Progenitor cell of endocrine pancreas (in vitro differentiated cells): ENCODE data around the gene TMEM243. TPM values are rescaled to one million over a fixed set of nuclear protein-coding genes. Genes with fewer than 3 reads are reported as not detected.
A peak's percentile ranks its signal among the peaks of the same experiment; 100 is the strongest.
"Not testable (repeated sequence)": the region's sequence is repeated elsewhere in the genome, so short reads cannot be mapped to it uniquely, and the experiment has no call there.

ENCODE experiments used
- DNase-seq: peaks from one replicate; pipeline ENCODE4 v3.0.0; 2021; ENCODE audit warnings: low spot score; ENCODE audit not compliant: unreplicated experiment
- H3K27ac Mint-ChIP-seq: 2 replicates; pipeline ENCODE4 v1.8.0; 2021; ENCODE audit warnings: mild to moderate bottlenecking, moderate library complexity, mixed read lengths
- H3K27me3 Mint-ChIP-seq: 2 replicates; pipeline ENCODE4 v1.8.0; 2021; ENCODE audit warnings: mixed read lengths
- H3K36me3 Mint-ChIP-seq: 2 replicates; pipeline ENCODE4 v1.8.0; 2022; ENCODE audit warnings: mixed read lengths; ENCODE audit not compliant: insufficient read depth
- H3K4me1 Mint-ChIP-seq: 2 replicates; pipeline ENCODE4 v1.8.0; 2021; ENCODE audit warnings: low read depth, mixed read lengths
- H3K4me3 Mint-ChIP-seq: 2 replicates; pipeline ENCODE4 v1.8.0; 2021; ENCODE audit warnings: low read depth, mild to moderate bottlenecking, moderate library complexity, mixed read lengths
- H3K9me3 Mint-ChIP-seq: 2 replicates; pipeline ENCODE4 v1.8.0; 2021; ENCODE audit warnings: low read depth, mixed read lengths
- CTCF ChIP-seq: fragments of 200-600 bp; sonication (generic); IDR thresholded peaks from one replicate; pipeline ENCODE4 v1.5.0; 2021; ENCODE audit warnings: antibody characterized with exemption, mild to moderate bottlenecking; ENCODE audit not compliant: unreplicated experiment
- total RNA-seq: library from RNA; stranded (reverse); gene quantifications from 2 replicates; pipeline ENCODE4 v1.2.1, GENCODE V29; 2021

TMEM243 gene
- total RNA-seq, 1 donor from 2014 or later: 16.6 TPM

- no peak for TF ChIP-seq CTCF
- H3K4me3 Mint-ChIP-seq: no peak overlapping the region
- H3K4me1 Mint-ChIP-seq: no peaks in the 10 kb centered on the region
- no peak for DNase-seq
- peaks cover 10% of the 10 kb centered on the region for H3K9me3 Mint-ChIP-seq
- no peak overlapping the region for H3K27ac Mint-ChIP-seq
- H3K27me3 Mint-ChIP-seq: no peaks in the 10 kb centered on the region
- peaks cover 13% of the 10 kb centered on the region for H3K36me3 Mint-ChIP-seq
These were observed 9.0 kb downstream of the TMEM243 start for GRCh38 chr7:87210506-87210905.

GRCh38 chr7:87209295-87209924, 10.1 kb downstream of the TMEM243 start:
- peaks cover 14% of the 10 kb centered on the region for H3K9me3 Mint-ChIP-seq
- no peaks in the 10 kb centered on the region for H3K27me3 Mint-ChIP-seq
- H3K4me1 Mint-ChIP-seq: no peaks in the 10 kb centered on the region
- peaks cover 16% of the 10 kb centered on the region for H3K36me3 Mint-ChIP-seq
- H3K27ac Mint-ChIP-seq: no peak overlapping the region
- no peak for TF ChIP-seq CTCF
- no peak overlapping the region for H3K4me3 Mint-ChIP-seq
- no peak for DNase-seq

- DNase-seq: no peak
- Mint-ChIP-seq H3K27me3 (no peaks in the 10 kb centered on the region), H3K9me3 (peaks cover 30% of the 10 kb centered on the region), H3K4me3 (no peak overlapping the region), H3K27ac (peak overlapping the region; percentile 4), H3K4me1 (peaks cover 4% of the 10 kb centered on the region), H3K36me3 (peaks cover 40% of the 10 kb centered on the region)
- no peak for TF ChIP-seq CTCF
These were observed 13.2 kb downstream of the TMEM243 start for GRCh38 chr7:87206361-87206760.

GRCh38 chr7:87205701-87206100, 13.8 kb downstream of the TMEM243 start:
- DNase-seq, H3K4me3 Mint-ChIP-seq, H3K4me1 Mint-ChIP-seq, H3K27me3 Mint-ChIP-seq, H3K27ac Mint-ChIP-seq: not testable (repeated sequence)
- Mint-ChIP-seq H3K36me3 (peaks cover 42% of the 10 kb centered on the region), H3K9me3 (peaks cover 30% of the 10 kb centered on the region)

GRCh38 chr7:87204933-87205332, 14.6 kb downstream of the TMEM243 start:
- Mint-ChIP-seq H3K27ac (no peak overlapping the region), H3K27me3 (no peaks in the 10 kb centered on the region), H3K4me1 (peaks cover 4% of the 10 kb centered on the region), H3K4me3 (no peak overlapping the region), H3K36me3 (peaks cover 47% of the 10 kb centered on the region), H3K9me3 (peaks cover 30% of the 10 kb centered on the region)
- DNase-seq: no peak
- TF ChIP-seq CTCF: no peak

- Mint-ChIP-seq H3K36me3 (peaks cover 53% of the 10 kb centered on the region), H3K9me3 (peaks cover 30% of the 10 kb centered on the region)
- H3K4me1 Mint-ChIP-seq, DNase-seq, H3K27ac Mint-ChIP-seq, H3K27me3 Mint-ChIP-seq, H3K4me3 Mint-ChIP-seq: not testable (repeated sequence)
These were observed 15.6 kb downstream of the TMEM243 start for GRCh38 chr7:87203929-87204328.
